ENCODE measurements around the gene LRRC53.

LRRC53 gene

GRCh38 chr1:74434321-74434720 lies 78.1 kb downstream of the LRRC53 start:
- Histone ChIP-seq H3K27me3 (ENCODE audit: control insufficient read depth, insufficient read depth, low read length) (no peaks in the 10 kb centered on the region), H3K9me3 (ENCODE audit: control insufficient read depth, insufficient read depth, low read length) (no peaks in the 10 kb centered on the region), H3K27ac (ENCODE audit: low read depth, low read length) (no peak overlapping the region), H3K4me1 (ENCODE audit: control insufficient read depth, insufficient read depth, low read length) (no peaks in the 10 kb centered on the region), H3K9ac (ENCODE audit: low read depth, low read length) (no peak overlapping the region), H3K36me3 (ENCODE audit: control insufficient read depth, insufficient read depth, low read length) (no peaks in the 10 kb centered on the region), H3K4me3 (ENCODE audit: low read depth, low read length) (no peak overlapping the region)

DNA sequence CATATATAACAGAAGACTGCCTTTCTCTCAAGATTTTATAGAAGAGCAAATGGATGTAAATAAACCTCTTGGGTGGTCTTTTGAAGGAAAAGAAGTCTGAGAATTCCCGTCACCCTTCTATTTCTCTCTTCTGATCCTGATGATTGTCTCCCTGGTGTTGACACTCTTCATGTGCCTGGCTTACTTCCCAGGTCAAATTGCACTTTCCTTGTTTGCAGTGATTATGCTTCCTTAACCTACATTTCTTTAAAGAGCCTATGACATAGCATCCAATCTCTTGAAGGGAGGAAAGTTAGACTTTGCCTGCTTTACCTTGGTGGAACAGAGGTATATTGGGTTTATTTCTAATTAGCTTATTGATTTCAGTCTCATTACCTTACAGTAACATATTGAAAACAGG lies 80.1 kb downstream of the LRRC53 start:
- no peaks in the 10 kb centered on the region for H3K36me3 ChIP-seq (ENCODE audit: control insufficient read depth, insufficient read depth, low read length)
- H3K4me3 ChIP-seq (ENCODE audit: low read depth, low read length), result no peak overlapping the region
- no peaks in the 10 kb centered on the region for H3K9me3 ChIP-seq (ENCODE audit: control insufficient read depth, insufficient read depth, low read length)
- H3K4me1 ChIP-seq (ENCODE audit: control insufficient read depth, insufficient read depth, low read length), result no peaks in the 10 kb centered on the region
- no peaks in the 10 kb centered on the region for H3K27me3 ChIP-seq (ENCODE audit: control insufficient read depth, insufficient read depth, low read length)
- H3K27ac ChIP-seq (ENCODE audit: low read depth, low read length), result no peak overlapping the region
- no peak overlapping the region for H3K9ac ChIP-seq (ENCODE audit: low read depth, low read length)

- no peaks in the 10 kb centered on the region for H3K4me1 ChIP-seq (ENCODE audit: control insufficient read depth, insufficient read depth, low read length)
- H3K9me3 ChIP-seq (ENCODE audit: control insufficient read depth, insufficient read depth, low read length), result no peaks in the 10 kb centered on the region
- no peak overlapping the region for H3K4me3 ChIP-seq (ENCODE audit: low read depth, low read length)
- H3K36me3 ChIP-seq (ENCODE audit: control insufficient read depth, insufficient read depth, low read length), result no peaks in the 10 kb centered on the region
- no peak overlapping the region for H3K9ac ChIP-seq (ENCODE audit: low read depth, low read length)
- H3K27me3 ChIP-seq (ENCODE audit: control insufficient read depth, insufficient read depth, low read length), result no peaks in the 10 kb centered on the region
- no peak overlapping the region for H3K27ac ChIP-seq (ENCODE audit: low read depth, low read length)
Observed at GRCh38 chr1:74431531-74431930, 80.9 kb downstream of the LRRC53 start.

DNA sequence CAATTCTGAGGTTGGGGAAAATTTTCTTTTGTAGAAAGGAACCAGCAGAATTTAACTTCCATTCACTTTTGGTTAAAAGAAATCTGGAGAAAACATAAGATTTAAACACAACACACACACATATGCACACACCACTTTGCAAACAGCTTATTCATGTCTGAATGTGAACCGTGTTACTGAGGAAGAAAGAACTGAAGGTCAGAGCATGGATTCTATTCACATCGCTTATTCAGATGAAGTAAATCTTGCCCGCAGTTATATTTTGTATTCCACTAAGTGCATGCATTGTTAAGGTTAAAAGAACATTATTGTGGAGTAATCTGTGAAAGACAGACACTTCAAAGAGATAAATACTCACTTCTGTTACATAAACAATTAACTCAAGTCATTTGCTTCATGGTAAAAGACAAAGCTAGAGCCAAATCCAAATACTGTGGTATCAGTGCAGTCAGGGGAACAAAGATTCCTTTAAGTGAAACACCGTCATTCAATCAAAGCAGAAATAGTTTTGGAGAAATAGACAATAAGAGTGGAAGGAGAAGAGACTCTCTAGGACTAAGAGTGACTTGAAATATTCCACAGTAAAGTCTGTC lies 82.0 kb downstream of the LRRC53 start:
- no peaks in the 10 kb centered on the region for H3K36me3 ChIP-seq (ENCODE audit: control insufficient read depth, insufficient read depth, low read length)
- H3K27me3 ChIP-seq (ENCODE audit: control insufficient read depth, insufficient read depth, low read length), result no peaks in the 10 kb centered on the region
- H3K9ac ChIP-seq (ENCODE audit: low read depth, low read length), result no peak overlapping the region
- H3K4me3 ChIP-seq (ENCODE audit: low read depth, low read length), result no peak overlapping the region
- no peaks in the 10 kb centered on the region for H3K9me3 ChIP-seq (ENCODE audit: control insufficient read depth, insufficient read depth, low read length)
- H3K4me1 ChIP-seq (ENCODE audit: control insufficient read depth, insufficient read depth, low read length), result no peaks in the 10 kb centered on the region
- H3K27ac ChIP-seq (ENCODE audit: low read depth, low read length), result no peak overlapping the region

GRCh38 chr1:74429580-74429979 lies 82.8 kb downstream of the LRRC53 start:
- H3K27me3 ChIP-seq (ENCODE audit: control insufficient read depth, insufficient read depth, low read length), result no peaks in the 10 kb centered on the region
- no peak overlapping the region for H3K27ac ChIP-seq (ENCODE audit: low read depth, low read length)
- H3K9ac ChIP-seq (ENCODE audit: low read depth, low read length), result no peak overlapping the region
- H3K4me3 ChIP-seq (ENCODE audit: low read depth, low read length), result no peak overlapping the region
- no peaks in the 10 kb centered on the region for H3K36me3 ChIP-seq (ENCODE audit: control insufficient read depth, insufficient read depth, low read length)
- H3K4me1 ChIP-seq (ENCODE audit: control insufficient read depth, insufficient read depth, low read length), result no peaks in the 10 kb centered on the region
- H3K9me3 ChIP-seq (ENCODE audit: control insufficient read depth, insufficient read depth, low read length), result no peaks in the 10 kb centered on the region

- H3K4me1 ChIP-seq (ENCODE audit: control insufficient read depth, insufficient read depth, low read length), result no peaks in the 10 kb centered on the region
- H3K9ac ChIP-seq (ENCODE audit: low read depth, low read length), result no peak overlapping the region
- no peaks in the 10 kb centered on the region for H3K36me3 ChIP-seq (ENCODE audit: control insufficient read depth, insufficient read depth, low read length)
- H3K27ac ChIP-seq (ENCODE audit: low read depth, low read length), result no peak overlapping the region
- no peak overlapping the region for H3K4me3 ChIP-seq (ENCODE audit: low read depth, low read length)
- no peaks in the 10 kb centered on the region for H3K9me3 ChIP-seq (ENCODE audit: control insufficient read depth, insufficient read depth, low read length)
- H3K27me3 ChIP-seq (ENCODE audit: control insufficient read depth, insufficient read depth, low read length), result no peaks in the 10 kb centered on the region
Observed at GRCh38 chr1:74427681-74428080, 84.7 kb downstream of the LRRC53 start.

- no peaks in the 10 kb centered on the region for H3K36me3 ChIP-seq (ENCODE audit: control insufficient read depth, insufficient read depth, low read length)
- H3K9ac ChIP-seq (ENCODE audit: low read depth, low read length), result no peak overlapping the region
- H3K4me3 ChIP-seq (ENCODE audit: low read depth, low read length), result no peak overlapping the region
- no peaks in the 10 kb centered on the region for H3K27me3 ChIP-seq (ENCODE audit: control insufficient read depth, insufficient read depth, low read length)
- H3K27ac ChIP-seq (ENCODE audit: low read depth, low read length), result no peak overlapping the region
- no peaks in the 10 kb centered on the region for H3K9me3 ChIP-seq (ENCODE audit: control insufficient read depth, insufficient read depth, low read length)
- no peaks in the 10 kb centered on the region for H3K4me1 ChIP-seq (ENCODE audit: control insufficient read depth, insufficient read depth, low read length)
Observed at GRCh38 chr1:74426208-74426937, 86.0 kb downstream of the LRRC53 start.

DNA sequence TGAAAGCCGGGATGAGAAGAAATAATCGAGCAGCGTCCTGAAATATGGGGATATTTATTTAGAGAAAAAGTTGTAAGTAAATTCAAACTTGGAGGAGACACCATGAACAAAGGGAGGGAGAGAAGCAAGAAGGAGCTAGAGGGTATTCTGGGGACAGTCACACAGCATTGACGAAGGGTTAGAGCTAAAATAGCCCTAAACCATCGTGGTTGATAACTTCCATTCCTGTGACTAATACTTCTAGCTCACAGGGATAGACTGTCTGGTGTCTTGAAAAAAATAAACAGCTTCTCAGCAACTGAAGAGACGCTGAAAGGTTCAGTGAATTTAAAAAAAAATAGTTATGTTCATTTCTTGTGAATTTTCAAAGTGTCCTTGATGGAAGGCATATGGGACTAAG lies 86.7 kb downstream of the LRRC53 start:
- H3K27ac ChIP-seq (ENCODE audit: low read depth, low read length), result no peak overlapping the region
- no peaks in the 10 kb centered on the region for H3K27me3 ChIP-seq (ENCODE audit: control insufficient read depth, insufficient read depth, low read length)
- no peak overlapping the region for H3K9ac ChIP-seq (ENCODE audit: low read depth, low read length)
- H3K4me3 ChIP-seq (ENCODE audit: low read depth, low read length), result no peak overlapping the region
- no peaks in the 10 kb centered on the region for H3K4me1 ChIP-seq (ENCODE audit: control insufficient read depth, insufficient read depth, low read length)
- H3K36me3 ChIP-seq (ENCODE audit: control insufficient read depth, insufficient read depth, low read length), result no peaks in the 10 kb centered on the region
- no peaks in the 10 kb centered on the region for H3K9me3 ChIP-seq (ENCODE audit: control insufficient read depth, insufficient read depth, low read length)

- H3K27ac ChIP-seq (ENCODE audit: low read depth, low read length), result no peak overlapping the region
- H3K9ac ChIP-seq (ENCODE audit: low read depth, low read length), result no peak overlapping the region
- H3K27me3 ChIP-seq (ENCODE audit: control insufficient read depth, insufficient read depth, low read length), result no peaks in the 10 kb centered on the region
- H3K9me3 ChIP-seq (ENCODE audit: control insufficient read depth, insufficient read depth, low read length), result no peaks in the 10 kb centered on the region
- no peaks in the 10 kb centered on the region for H3K4me1 ChIP-seq (ENCODE audit: control insufficient read depth, insufficient read depth, low read length)
- H3K36me3 ChIP-seq (ENCODE audit: control insufficient read depth, insufficient read depth, low read length), result no peaks in the 10 kb centered on the region
- no peak overlapping the region for H3K4me3 ChIP-seq (ENCODE audit: low read depth, low read length)
Observed at GRCh38 chr1:74423471-74423870, 88.9 kb downstream of the LRRC53 start.

DNA sequence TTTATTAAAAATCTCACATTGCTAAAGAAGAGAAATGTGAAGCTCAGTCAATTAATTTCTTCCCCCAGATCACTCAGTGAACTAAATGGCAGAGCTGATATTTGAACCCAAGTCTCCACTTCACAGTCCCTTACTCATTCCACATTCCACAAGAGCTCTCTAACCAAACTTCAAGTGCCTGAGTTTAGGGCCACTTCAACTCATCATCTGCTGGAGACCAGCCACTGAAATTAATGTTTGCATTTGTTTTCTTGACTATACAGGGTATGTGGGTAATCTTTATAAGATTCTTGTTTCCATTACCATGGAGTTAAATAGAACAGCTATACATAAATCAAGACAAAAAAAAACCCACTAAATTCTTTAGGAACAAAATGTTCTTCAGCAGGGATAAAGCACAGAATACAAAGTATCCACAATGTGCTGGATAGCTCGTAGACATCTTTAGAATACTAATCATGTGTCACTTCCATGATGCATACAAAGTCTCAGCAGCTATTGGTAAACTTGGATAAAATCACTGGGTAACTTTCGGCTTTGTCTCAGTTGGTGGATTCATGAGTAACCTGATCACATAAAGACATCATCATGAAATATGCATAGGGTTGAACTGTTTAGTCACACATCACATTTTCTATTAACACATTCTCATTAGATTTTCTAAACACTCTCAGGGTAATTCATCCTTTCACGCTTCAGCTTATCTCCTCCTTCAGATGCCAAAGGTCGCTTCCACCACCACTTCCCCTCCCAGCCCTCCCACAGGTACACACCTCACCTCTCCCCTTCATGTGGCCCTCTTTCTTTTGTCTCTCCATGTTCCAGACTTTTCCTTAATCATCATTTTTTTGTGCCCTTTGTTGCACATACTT lies 89.8 kb downstream of the LRRC53 start:
- Histone ChIP-seq H3K4me1 (ENCODE audit: control insufficient read depth, insufficient read depth, low read length) (no peaks in the 10 kb centered on the region), H3K27ac (ENCODE audit: low read depth, low read length) (no peak overlapping the region), H3K27me3 (ENCODE audit: control insufficient read depth, insufficient read depth, low read length) (no peaks in the 10 kb centered on the region), H3K9ac (ENCODE audit: low read depth, low read length) (no peak overlapping the region), H3K4me3 (ENCODE audit: low read depth, low read length) (no peak overlapping the region), H3K9me3 (ENCODE audit: control insufficient read depth, insufficient read depth, low read length) (no peaks in the 10 kb centered on the region), H3K36me3 (ENCODE audit: control insufficient read depth, insufficient read depth, low read length) (no peaks in the 10 kb centered on the region)

- H3K9me3 ChIP-seq (ENCODE audit: control insufficient read depth, insufficient read depth, low read length), result no peaks in the 10 kb centered on the region
- H3K4me1 ChIP-seq (ENCODE audit: control insufficient read depth, insufficient read depth, low read length), result no peaks in the 10 kb centered on the region
- H3K36me3 ChIP-seq (ENCODE audit: control insufficient read depth, insufficient read depth, low read length), result no peaks in the 10 kb centered on the region
- H3K27ac ChIP-seq (ENCODE audit: low read depth, low read length), result no peak overlapping the region
- H3K27me3 ChIP-seq (ENCODE audit: control insufficient read depth, insufficient read depth, low read length), result no peaks in the 10 kb centered on the region
- H3K9ac ChIP-seq (ENCODE audit: low read depth, low read length), result no peak overlapping the region
- no peak overlapping the region for H3K4me3 ChIP-seq (ENCODE audit: low read depth, low read length)
Observed at GRCh38 chr1:74420467-74420866, 91.9 kb downstream of the LRRC53 start.

All from HUES48 (cell line).